ENCODE measurements around the gene PHEX. TPM values are rescaled to one million over a fixed set of nuclear protein-coding genes. Genes with fewer than 3 reads are reported as not detected.

PHEX gene
- total RNA-seq, 6 experiments from 2014 or later = 0.05 to 0.10 (median 0.07) TPM

GRCh38 chrX:22081475-22082092 is 49.5 kb downstream of the PHEX start:
- Mint-ChIP-seq H3K9me3 (no peaks in the 10 kb centered on the region), H3K27ac (no peak overlapping the region), H3K27me3 (ENCODE audit: insufficient read depth) (peaks cover 2% of the 10 kb centered on the region; the same call in 1 of the 2 replicates), H3K4me1 (ENCODE audit: low read depth) (peaks cover 6% of the 10 kb centered on the region), H3K36me3 (ENCODE audit: low read depth) (no peaks in the 10 kb centered on the region), H3K4me3 (no peak overlapping the region)
- peak; percentile 88 for TF ChIP-seq CTCF (IDR thresholded peaks at IDR 0.05)
- peak; percentile 29 for DNase-seq

GRCh38 chrX:22086003-22086402 is 53.9 kb downstream of the PHEX start:
- no peaks in the 10 kb centered on the region for H3K9me3 Mint-ChIP-seq
- no peak overlapping the region for H3K4me3 Mint-ChIP-seq
- H3K4me1 Mint-ChIP-seq (ENCODE audit: low read depth) = peaks cover 6% of the 10 kb centered on the region
- no peak overlapping the region for H3K27ac Mint-ChIP-seq
- H3K36me3 Mint-ChIP-seq (ENCODE audit: low read depth) = no peaks in the 10 kb centered on the region
- H3K27me3 Mint-ChIP-seq (ENCODE audit: insufficient read depth) = no peaks in the 10 kb centered on the region
- no peak for TF ChIP-seq CTCF (IDR thresholded peaks at IDR 0.05)
- no peak for DNase-seq

- no peak for TF ChIP-seq CTCF (IDR thresholded peaks at IDR 0.05)
- DNase-seq = no peak
- Mint-ChIP-seq H3K27me3 (ENCODE audit: insufficient read depth) (no peaks in the 10 kb centered on the region), H3K36me3 (ENCODE audit: low read depth) (no peaks in the 10 kb centered on the region), H3K9me3 (no peaks in the 10 kb centered on the region), H3K27ac (no peak overlapping the region), H3K4me1 (ENCODE audit: low read depth) (no peaks in the 10 kb centered on the region), H3K4me3 (no peak overlapping the region)
These were observed 55.0 kb downstream of the PHEX start for GRCh38 chrX:22087011-22087557.

- Mint-ChIP-seq H3K36me3 (ENCODE audit: low read depth) (no peaks in the 10 kb centered on the region), H3K4me3 (no peak overlapping the region), H3K9me3 (no peaks in the 10 kb centered on the region), H3K4me1 (ENCODE audit: low read depth) (no peaks in the 10 kb centered on the region), H3K27ac (no peak overlapping the region), H3K27me3 (ENCODE audit: insufficient read depth) (no peaks in the 10 kb centered on the region)
- no peak for DNase-seq
- no peak for TF ChIP-seq CTCF (IDR thresholded peaks at IDR 0.05)
These were observed 56.2 kb downstream of the PHEX start for GRCh38 chrX:22088326-22088725.

GRCh38 chrX:22090181-22090580 is 58.1 kb downstream of the PHEX start:
- H3K9me3 Mint-ChIP-seq = no peaks in the 10 kb centered on the region
- H3K27me3 Mint-ChIP-seq (ENCODE audit: insufficient read depth) = no peaks in the 10 kb centered on the region
- H3K4me3 Mint-ChIP-seq = no peak overlapping the region
- DNase-seq = no peak
- TF ChIP-seq CTCF (IDR thresholded peaks at IDR 0.05) = no peak
- H3K4me1 Mint-ChIP-seq (ENCODE audit: low read depth) = peaks cover 4% of the 10 kb centered on the region
- no peaks in the 10 kb centered on the region for H3K36me3 Mint-ChIP-seq (ENCODE audit: low read depth)
- no peak overlapping the region for H3K27ac Mint-ChIP-seq

Measured in HFFc6 (cell line).